H9 (cell line): ENCODE data around the gene YY1. TPM values are rescaled to one million over a fixed set of nuclear protein-coding genes. Genes with fewer than 3 reads are reported as not detected.

Experiments used
- DNase-seq: peaks from one replicate; pipeline ENCODE4 v3.0.0-alpha.2; 2017
- H2AFZ ChIP-seq: one replicate; pipeline ENCODE4 v1.6.1; 2013; ENCODE audit warnings: mild to moderate bottlenecking, low read length, control low read depth, moderate library complexity
- H2AK5ac ChIP-seq: 2 replicates; pipeline ENCODE4 v1.6.1; 2013; ENCODE audit warnings: low read length, control low read depth, mixed read lengths; ENCODE audit not compliant: insufficient read length
- H2BK120ac ChIP-seq: one replicate; pipeline ENCODE4 v1.6.1; 2013; ENCODE audit warnings: low read depth, mild to moderate bottlenecking, low read length, control low read depth, inconsistent platforms; ENCODE audit not compliant: poor library complexity, severe bottlenecking
- H2BK12ac ChIP-seq: 2 replicates; pipeline ENCODE4 v1.6.1; 2013; ENCODE audit warnings: low read length, control low read depth, mixed read lengths, low read depth; ENCODE audit not compliant: insufficient read length
- H2BK15ac ChIP-seq: 2 replicates; pipeline ENCODE4 v1.6.1; 2013; ENCODE audit warnings: low read depth, low read length, control low read depth
- H2BK20ac ChIP-seq: one replicate; pipeline ENCODE4 v1.6.1; 2013; ENCODE audit warnings: low read depth, mild to moderate bottlenecking, low read length, control low read depth, inconsistent platforms; ENCODE audit not compliant: poor library complexity, severe bottlenecking
- H2BK5ac ChIP-seq: 2 replicates; pipeline ENCODE4 v1.6.1; 2013; ENCODE audit warnings: low read length, control low read depth, mixed read lengths; ENCODE audit not compliant: insufficient read length
- H3K14ac ChIP-seq: 2 replicates; pipeline ENCODE4 v1.6.1; 2013; ENCODE audit warnings: low read length, control low read depth; ENCODE audit not compliant: insufficient read depth
- H3K18ac ChIP-seq: 2 replicates; pipeline ENCODE4 v1.6.1; 2013; ENCODE audit warnings: low read depth, mild to moderate bottlenecking, mixed read lengths, low read length, control low read depth; ENCODE audit not compliant: insufficient read length
- H3K23ac ChIP-seq: 2 replicates; pipeline ENCODE4 v1.6.1; 2013; ENCODE audit warnings: low read length, control low read depth, mixed read lengths, low read depth; ENCODE audit not compliant: insufficient read length
- H3K23me2 ChIP-seq: 2 replicates; pipeline ENCODE4 v1.6.1; 2013; ENCODE audit warnings: low read depth, mild to moderate bottlenecking, mixed read lengths, low read length, control low read depth; ENCODE audit not compliant: insufficient read length, poor library complexity, severe bottlenecking
- H3K27ac ChIP-seq: 2 replicates; pipeline ENCODE4 v1.5.1; 2013; ENCODE audit warnings: low read length, control low read depth, mixed read lengths, low read depth; ENCODE audit not compliant: insufficient read length
- H3K27me3 ChIP-seq: 2 replicates; pipeline ENCODE4 v1.6.1; 2013; ENCODE audit warnings: low read length, control low read depth, inconsistent platforms; ENCODE audit not compliant: insufficient read depth
- H3K4ac ChIP-seq: 2 replicates; pipeline ENCODE4 v1.6.1; 2013; ENCODE audit warnings: low read depth, mild to moderate bottlenecking, control low read depth, inconsistent platforms, low read length, moderate library complexity
- H3K4me1 ChIP-seq: 2 replicates; pipeline ENCODE4 v1.6.1; 2013; ENCODE audit warnings: low read length, control low read depth, inconsistent platforms; ENCODE audit not compliant: insufficient read depth
- H3K4me2 ChIP-seq: 2 replicates; pipeline ENCODE4 v1.6.1; 2013; ENCODE audit warnings: low read length, control low read depth, mixed read lengths; ENCODE audit not compliant: insufficient read length, insufficient read depth
- H3K56ac ChIP-seq: 2 replicates; pipeline ENCODE4 v1.6.1; 2013; ENCODE audit warnings: low read depth, mild to moderate bottlenecking, mixed read lengths, low read length, control low read depth; ENCODE audit not compliant: insufficient read length
- H3K79me1 ChIP-seq: 2 replicates; pipeline ENCODE4 v1.6.1; 2013; ENCODE audit warnings: low read depth, mild to moderate bottlenecking, moderate library complexity, low read length, control low read depth, inconsistent platforms; ENCODE audit not compliant: insufficient read depth, poor library complexity, severe bottlenecking
- H3K79me2 ChIP-seq: 2 replicates; pipeline ENCODE4 v1.6.1; 2013; ENCODE audit warnings: low read length, control low read depth, inconsistent platforms; ENCODE audit not compliant: insufficient read depth
- H3K9ac ChIP-seq: 2 replicates; pipeline ENCODE4 v1.6.1; 2013; ENCODE audit warnings: low read length, control low read depth, mixed read lengths; ENCODE audit not compliant: insufficient read length; ENCODE audit errors: extremely low read depth
- H3K9me3 ChIP-seq: one replicate; pipeline ENCODE4 v1.6.1; 2013; ENCODE audit warnings: low read depth, low read length, inconsistent platforms; ENCODE audit not compliant: control insufficient read depth
- H3T11ph ChIP-seq: one replicate; pipeline ENCODE4 v1.6.1; 2013; ENCODE audit warnings: mild to moderate bottlenecking, low read length, control low read depth, inconsistent platforms
- H4K20me1 ChIP-seq: one replicate; pipeline ENCODE4 v1.6.1; 2013; ENCODE audit not compliant: control insufficient read depth, insufficient read length, insufficient read depth
- H4K5ac ChIP-seq: 2 replicates; pipeline ENCODE4 v1.6.1; 2013; ENCODE audit warnings: low read depth, mild to moderate bottlenecking, mixed read lengths, low read length, control low read depth; ENCODE audit not compliant: insufficient read length
- H4K8ac ChIP-seq: replicated peaks from 2 replicates; pipeline ENCODE4 v1.6.1; 2013; ENCODE audit warnings: low read length, control low read depth, mixed read lengths, low read depth; ENCODE audit not compliant: insufficient read length
- H4K91ac ChIP-seq: 2 replicates; pipeline ENCODE4 v1.6.1; 2013; ENCODE audit warnings: low read depth, mild to moderate bottlenecking, moderate library complexity, mixed read lengths, low read length, control low read depth; ENCODE audit not compliant: insufficient read length
- H3K27ac Mint-ChIP-seq, 3 experiments: 2 replicates in 2 of 3; 3 replicates in 1 of 3; pipeline ENCODE4 v1.8.0; 2020 to 2021; ENCODE audit warnings: mixed read lengths in 3 of 3, mild to moderate bottlenecking in 1 of 3, moderate library complexity in 1 of 3
- H3K27me3 Mint-ChIP-seq: 2 replicates; pipeline ENCODE4 v1.8.0; 2021; ENCODE audit warnings: low read depth, mild to moderate bottlenecking, moderate library complexity, mixed read lengths
- H3K36me3 Mint-ChIP-seq, 3 experiments: 2 replicates in 2 of 3; 3 replicates in 1 of 3; pipeline ENCODE4 v1.8.0; 2020 to 2021; ENCODE audit warnings: low read depth in 3 of 3, mixed read lengths in 3 of 3; ENCODE audit not compliant: insufficient read depth in 1 of 3
- H3K4me1 Mint-ChIP-seq, 2 experiments: 2 replicates each; pipeline ENCODE4 v1.8.0; 2020; ENCODE audit warnings: mixed read lengths in 2 of 2
- H3K4me3 Mint-ChIP-seq, 2 experiments: 2 replicates in 1 of 2; 3 replicates in 1 of 2; pipeline ENCODE4 v1.8.0; 2020 to 2021; ENCODE audit warnings: mild to moderate bottlenecking in 2 of 2, mixed read lengths in 2 of 2, moderate library complexity in 1 of 2
- H3K9me3 Mint-ChIP-seq, 2 experiments: 2 replicates in 1 of 2; 3 replicates in 1 of 2; pipeline ENCODE4 v1.8.0; 2020; ENCODE audit warnings: mild to moderate bottlenecking in 2 of 2, mixed read lengths in 2 of 2, moderate library complexity in 1 of 2
- CTCF ChIP-seq: fragments of 200-600 bp; sonication (generic); conservative IDR thresholded peaks from 3 replicates; pipeline ENCODE4 v1.8.0; 2021; ENCODE audit warnings: antibody characterized with exemption, mild to moderate bottlenecking
- WGBS: extraction: QIAGEN DNeasy Blood & Tissue Kit; methylation state at CpG from one replicate; pipeline ENCODE4 v1.1.7; 2013; ENCODE audit warnings: missing lambda C conversion rate, low lambda C conversion rate, mixed read lengths; ENCODE audit not compliant: insufficient read length; ENCODE audit errors: extremely low coverage; 5-methylcytosine and 5-hydroxymethylcytosine counted together
- total RNA-seq: library from RNA; stranded (reverse); gene quantifications from 2 replicates; pipeline ENCODE4 v1.2.1, GENCODE V29; 2021

Gene YY1
- total RNA-seq, 1 experiment from 2014 or later = 103 TPM

DNA sequence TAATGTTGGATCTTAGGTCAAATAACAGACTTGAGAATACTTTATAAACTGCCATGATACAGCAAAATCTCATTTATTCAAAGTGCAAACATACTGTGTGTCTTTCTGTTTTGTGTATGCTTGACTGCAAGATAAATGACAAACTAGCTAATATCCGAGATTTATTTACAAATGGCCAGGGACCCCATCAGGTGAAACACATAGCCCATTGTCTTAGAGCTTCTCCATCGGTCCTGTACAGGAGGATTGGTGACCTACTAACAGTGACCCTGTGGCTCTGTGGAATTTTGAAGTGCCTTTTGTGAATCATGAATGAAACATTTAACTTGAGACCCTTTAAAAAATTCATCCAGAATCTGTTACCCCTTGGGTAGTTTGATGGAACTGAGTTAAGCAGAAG lies 40.2 kb downstream of the YY1 start:
- Histone ChIP-seq H3K4me1 (no peaks in the 10 kb centered on the region; the same call in 1 of the 2 replicates), H3K56ac (no peak overlapping the region), H4K8ac (no peak overlapping the region), H4K91ac (no peak overlapping the region), H4K5ac (no peak overlapping the region), H3K4ac (no peak overlapping the region), H2AFZ (no peak overlapping the region), H3K9me3 (no peaks in the 10 kb centered on the region), H2BK15ac (no peak overlapping the region), H3K14ac (no peak overlapping the region), H3K79me1 (peaks cover 6% of the 10 kb centered on the region), H3K27me3 (no peaks in the 10 kb centered on the region), H4K20me1 (no peaks in the 10 kb centered on the region), H2BK20ac (no peak overlapping the region), H3K9ac (no peak overlapping the region), H2BK120ac (no peak overlapping the region), H3K18ac (no peak overlapping the region), H3T11ph (no peak overlapping the region), H2AK5ac (no peak overlapping the region), H3K79me2 (peaks cover 8% of the 10 kb centered on the region; the same call in 1 of the 2 replicates), H2BK12ac (no peak overlapping the region), H3K23ac (no peak overlapping the region), H3K4me2 (no peak overlapping the region), H3K27ac (no peak overlapping the region), H2BK5ac (no peak overlapping the region), H3K23me2 (no peaks in the 10 kb centered on the region)
- Mint-ChIP-seq H3K27ac (peak overlapping the region in 2 of 3 experiments; percentile 26 to 29; a peak in 2 of 7 replicates), H3K9me3 (no peaks in the 10 kb centered on the region), H3K36me3 (peaks cover 20 to 39% (median 34%) of the 10 kb centered on the region in 3 experiments), H3K27me3 (no peaks in the 10 kb centered on the region), H3K4me1 (peaks cover 32 to 40% of the 10 kb centered on the region in 2 experiments), H3K4me3 (no peak overlapping the region)
- WGBS = no CpG with 5 or more reads among the region's 2 CpGs
- DNase-seq = no peak
- no peak for TF ChIP-seq CTCF
